COLO668 (cell line): ENCODE results near the gene CTIF.

ENCODE experiments used
- DNase-seq: peaks from one replicate; lab custom pipeline; 2025; ENCODE audit not compliant: unreplicated experiment; lab: John Stamatoyannopoulos, UW

The CTIF gene

DNA sequence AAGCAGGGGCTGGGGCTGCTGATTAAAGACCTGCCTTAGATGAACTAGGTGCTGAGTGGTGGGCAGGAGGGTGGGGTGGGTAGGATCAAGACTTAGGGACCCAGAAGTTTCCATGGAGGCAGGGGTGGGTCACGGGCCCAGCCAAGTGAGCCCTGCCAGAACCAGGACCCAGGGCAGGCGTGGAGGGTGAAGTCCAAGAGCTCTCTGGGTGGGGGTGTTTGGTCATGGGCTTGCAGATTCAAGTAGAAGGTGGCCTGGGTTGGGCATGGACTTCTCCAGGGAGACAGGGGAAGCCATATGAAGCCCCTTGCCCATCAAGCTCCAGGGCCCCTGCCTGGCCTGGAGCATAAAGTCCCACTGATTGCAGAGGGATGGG, 243.1 kb downstream of the CTIF start:
- no peak for DNase-seq

DNA sequence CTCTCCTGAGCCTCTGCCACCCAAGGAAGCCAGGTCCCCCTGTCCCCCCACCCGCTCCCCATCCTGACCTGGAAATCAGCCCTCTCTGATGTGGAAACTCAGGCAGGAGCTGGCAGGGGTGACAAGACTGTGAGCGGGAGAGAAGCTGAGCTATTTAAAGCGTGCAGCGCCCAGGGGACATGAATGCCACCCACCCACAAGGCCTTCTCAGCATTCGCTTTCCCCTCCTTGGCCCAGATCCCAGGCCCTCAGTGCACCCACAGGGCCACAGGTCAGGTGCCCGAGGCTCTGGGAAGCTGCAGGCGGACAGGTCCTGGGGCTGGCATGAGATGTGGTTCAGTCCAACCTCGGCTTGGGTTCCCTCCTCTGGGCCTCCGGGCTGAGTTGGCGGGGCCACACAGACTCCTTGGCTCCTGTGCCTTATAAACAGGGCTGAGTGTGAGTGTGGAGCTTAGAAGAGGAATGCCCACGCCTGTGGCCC, 243.6 kb downstream of the CTIF start:
- DNase-seq: no peak

GRCh38 chr18:48783616-48784520, 245.0 kb downstream of the CTIF start:
- DNase-seq: no peak

GRCh38 chr18:48784656-48785055, 245.8 kb downstream of the CTIF start:
- no peak for DNase-seq

GRCh38 chr18:48785091-48785614, 246.3 kb downstream of the CTIF start:
- DNase-seq: no peak

GRCh38 chr18:48785736-48786454, 247.1 kb downstream of the CTIF start:
- no peak for DNase-seq

- no peak for DNase-seq
These were observed 247.8 kb downstream of the CTIF start for GRCh38 chr18:48786455-48787202.

DNA sequence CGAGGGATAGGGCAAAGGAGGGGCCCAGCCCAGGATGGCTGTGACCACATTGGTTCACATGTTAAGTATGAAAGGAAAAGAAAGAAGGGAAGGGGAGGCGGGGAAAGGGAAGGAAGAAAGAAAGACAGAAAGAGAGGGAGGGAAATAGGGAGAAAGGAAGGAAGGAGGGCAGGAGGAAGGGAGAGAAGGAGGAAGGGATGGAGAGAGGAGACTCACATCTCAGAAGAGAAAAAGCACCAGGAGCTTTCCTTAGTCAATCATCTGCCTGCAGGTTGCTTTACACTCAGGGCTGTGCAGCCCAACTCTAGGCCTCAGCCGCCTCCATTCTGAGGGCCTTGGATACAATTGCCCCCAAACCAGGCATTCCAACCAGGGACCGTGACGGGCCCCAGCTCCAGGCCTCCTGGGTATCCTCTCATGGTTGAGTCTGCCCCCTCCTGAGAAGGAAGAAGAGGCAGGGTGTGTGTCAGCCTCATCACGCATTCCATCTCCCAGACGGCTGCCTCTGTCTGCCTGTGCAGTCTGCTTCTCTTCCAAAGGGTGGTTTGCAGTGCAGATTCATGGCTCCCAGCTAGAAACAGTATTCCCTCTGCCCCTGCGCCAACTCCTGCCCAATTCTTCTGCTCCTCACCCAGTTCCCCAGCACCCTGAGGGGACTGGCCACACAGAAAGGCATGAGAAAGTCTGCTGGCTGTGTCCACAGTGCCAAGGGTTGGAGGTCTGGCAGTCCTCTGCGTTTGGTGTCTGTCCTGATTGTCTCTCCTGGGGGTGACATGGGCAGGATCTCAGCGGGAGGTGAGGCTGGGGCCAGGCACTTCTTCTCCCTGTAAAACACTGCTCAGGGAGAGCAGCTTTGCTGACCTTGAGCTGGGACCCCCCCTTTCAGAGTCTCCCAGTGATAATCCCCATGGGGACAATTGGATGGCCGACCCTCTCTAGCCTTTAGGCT, 248.6 kb downstream of the CTIF start:
- no peak for DNase-seq

DNA sequence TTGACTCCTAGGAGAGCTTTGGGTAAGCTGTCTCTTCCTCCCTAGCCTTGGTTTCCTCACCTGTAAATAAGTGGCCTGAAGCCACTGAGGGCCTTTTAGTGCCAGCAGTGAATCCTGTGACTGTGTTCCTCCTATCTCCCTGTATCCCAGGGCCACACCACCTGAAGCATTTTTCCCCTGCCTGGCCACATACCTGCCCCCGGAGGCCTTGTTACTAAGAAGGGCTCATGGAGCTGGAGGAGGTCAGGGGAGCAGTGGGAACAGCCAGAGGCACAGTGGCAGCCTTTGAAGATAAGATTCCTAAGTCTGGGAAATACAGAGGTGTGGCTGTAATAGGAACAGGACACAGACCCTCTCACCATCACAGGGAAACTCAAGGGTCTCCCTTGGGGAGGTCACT, 249.5 kb downstream of the CTIF start:
- no peak for DNase-seq

DNA sequence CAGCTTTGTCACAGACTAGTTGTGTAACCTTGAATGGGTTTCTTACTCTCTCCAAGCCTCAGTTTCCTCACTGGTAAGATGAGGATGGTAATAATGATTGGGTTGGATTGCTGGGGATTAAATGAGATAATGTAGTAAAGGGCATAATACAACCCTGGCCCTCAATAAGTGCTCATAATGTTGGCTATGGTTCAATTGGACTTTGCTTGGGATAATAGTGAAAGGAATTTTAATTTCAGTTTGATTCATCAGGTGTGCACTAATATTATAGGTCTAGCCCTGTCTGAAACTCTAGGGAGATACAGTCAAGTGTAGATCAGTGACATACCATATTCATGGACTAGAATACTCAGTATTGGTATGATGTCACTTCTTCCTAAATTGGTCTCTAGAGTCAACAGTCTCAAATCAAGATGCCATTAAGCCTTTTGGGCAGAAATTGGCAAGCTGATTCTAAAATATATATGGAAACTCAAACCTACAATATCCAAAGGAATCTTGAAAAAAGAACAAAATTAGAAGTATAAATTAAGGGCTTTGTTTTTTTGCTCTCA, 250.5 kb downstream of the CTIF start:
- no peak for DNase-seq

DNA sequence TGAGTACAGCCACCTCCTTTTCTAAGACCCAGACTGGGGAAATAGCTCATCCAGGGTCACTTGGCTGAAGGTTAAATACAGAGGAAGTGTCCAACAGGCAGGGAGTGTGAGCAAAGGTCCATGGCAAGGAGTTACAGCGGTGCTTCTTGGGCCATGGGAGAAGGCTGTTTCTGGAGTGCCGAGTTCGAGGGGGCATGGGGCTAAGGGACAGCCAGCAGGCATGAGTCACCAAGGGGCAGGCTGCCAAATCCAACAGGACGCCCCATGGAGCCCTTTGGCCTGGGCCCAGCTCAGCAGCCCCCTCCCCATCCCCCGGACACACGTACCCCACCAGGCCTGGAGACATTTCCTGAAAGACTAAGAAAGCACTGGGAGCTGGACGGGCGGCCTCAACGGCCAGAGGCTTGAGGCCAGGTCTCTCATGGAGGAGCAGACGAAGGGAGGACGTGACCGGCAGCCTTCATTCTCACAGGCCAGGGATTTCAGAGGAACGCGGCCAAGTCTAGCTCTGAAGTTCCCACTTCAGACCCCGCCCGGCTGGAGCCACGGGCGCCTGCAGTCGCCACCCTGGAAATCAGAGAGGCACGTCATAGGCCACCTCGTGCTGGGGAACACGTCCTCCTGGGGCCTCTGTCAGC, 251.5 kb downstream of the CTIF start:
- no peak for DNase-seq

- DNase-seq: no peak
These were observed 252.2 kb downstream of the CTIF start for GRCh38 chr18:48790869-48791635.

GRCh38 chr18:48791636-48792105, 252.8 kb downstream of the CTIF start:
- no peak for DNase-seq

- no peak for DNase-seq
These were observed 253.3 kb downstream of the CTIF start for GRCh38 chr18:48792141-48792540.

DNA sequence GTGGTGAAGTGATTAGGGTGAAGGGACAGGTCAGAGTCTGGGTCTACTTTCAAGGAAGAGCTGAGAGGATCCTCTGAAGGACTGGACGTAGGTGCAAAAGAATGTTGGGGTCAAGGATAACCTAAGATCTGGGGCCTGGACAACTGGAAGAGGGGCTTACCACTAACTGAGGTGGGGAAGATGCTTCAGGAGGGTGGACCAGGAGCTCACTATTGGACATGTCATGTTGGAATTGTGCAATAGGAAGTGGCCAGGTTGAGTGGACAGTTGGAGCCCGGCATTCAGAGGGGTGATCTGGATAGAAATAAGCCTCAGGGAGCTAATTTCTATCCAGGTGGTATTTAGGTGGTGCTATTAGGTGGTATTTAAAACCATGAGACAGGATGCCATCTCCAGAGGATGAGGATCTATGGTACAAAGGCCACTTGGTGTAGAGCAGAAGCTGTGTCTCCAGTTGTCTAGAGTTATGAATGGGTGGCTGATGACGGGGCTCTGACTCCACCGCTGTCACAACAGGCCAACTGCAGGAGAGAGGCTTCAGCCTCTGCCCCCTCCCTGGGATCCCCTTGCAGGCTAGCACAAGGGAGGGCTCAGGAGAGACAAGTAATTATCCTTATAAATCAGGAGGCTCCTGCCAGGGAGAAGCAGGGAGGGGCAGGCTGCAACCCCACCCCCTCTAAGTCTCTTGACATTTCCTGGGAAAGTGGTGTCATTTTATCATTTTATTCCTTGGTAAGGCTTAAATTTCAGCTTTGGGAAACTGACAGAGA, 254.0 kb downstream of the CTIF start:
- DNase-seq: no peak

DNA sequence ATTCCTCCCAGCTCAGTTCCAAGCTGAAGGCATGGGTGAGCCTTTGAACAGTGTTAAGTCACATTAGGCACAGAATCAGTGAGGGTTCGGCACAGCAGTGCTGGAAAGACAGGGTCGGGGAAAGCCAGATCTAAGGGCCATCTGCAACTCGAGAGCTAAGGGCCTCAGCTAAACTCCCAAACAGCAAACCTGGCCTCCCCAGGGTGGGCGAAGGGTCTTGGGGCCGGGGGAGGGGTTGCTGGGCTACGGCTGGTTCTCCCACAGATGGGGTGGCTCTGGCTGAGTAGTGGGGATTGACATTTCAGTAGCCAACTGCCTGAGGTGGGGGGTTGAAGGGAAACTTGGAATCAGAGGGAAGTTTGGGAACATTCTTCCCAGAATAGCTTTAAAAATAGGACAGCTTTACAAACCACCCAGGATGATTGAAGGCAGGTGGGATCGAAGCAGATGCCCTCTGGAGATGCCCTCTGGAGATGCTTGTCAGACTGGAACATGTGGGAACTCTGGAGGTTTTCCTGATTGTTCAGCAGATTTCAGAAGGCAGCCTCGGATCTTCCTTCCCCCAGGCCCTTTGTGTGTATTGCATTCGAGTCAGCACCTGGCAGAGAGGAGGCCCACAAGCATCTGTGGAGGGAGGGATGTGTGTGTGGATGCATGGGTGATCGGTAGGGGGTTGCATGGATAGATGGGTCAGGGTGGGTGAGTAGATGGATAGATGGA, 255.6 kb downstream of the CTIF start:
- no peak for DNase-seq

- no peak for DNase-seq
These were observed 256.9 kb downstream of the CTIF start for GRCh38 chr18:48795696-48796095.
